HL-60/S4 treated with retinoic acid at 250 ng/mL for 4 days and 3 days (cell line): Measurements from ENCODE around the gene AP3B1.

Experiments used
- in situ Hi-C: fragments of 300-500 bp; cut with MboI; formaldehyde crosslinking; loops from 2 replicates; pipeline ENCODE4 v1.7.0; 2022; ENCODE audit warnings: low sequenced_read_pairs

The AP3B1 gene

GRCh38 chr5:78289911-78290310, 4.6 kb downstream of the AP3B1 start:
- in situ Hi-C loops = no loop called here

- in situ Hi-C loops = no loop called here
Measured at GRCh38 chr5:78288246-78288645, 6.3 kb downstream of the AP3B1 start.

- in situ Hi-C loops = no loop called here
Measured at GRCh38 chr5:78287833-78288232, 6.7 kb downstream of the AP3B1 start.

GRCh38 chr5:78287169-78287568, 7.3 kb downstream of the AP3B1 start:
- in situ Hi-C loops = no loop called here

- in situ Hi-C loops = no loop called here
Measured at GRCh38 chr5:78286290-78286689, 8.2 kb downstream of the AP3B1 start.

- in situ Hi-C loops = no loop called here
Measured at GRCh38 chr5:78283802-78284201, 10.7 kb downstream of the AP3B1 start.

- in situ Hi-C loops = no loop called here
Measured at GRCh38 chr5:78283105-78283504, 11.4 kb downstream of the AP3B1 start.

- in situ Hi-C loops = no loop called here
Measured at GRCh38 chr5:78280261-78280660, 14.2 kb downstream of the AP3B1 start.

- in situ Hi-C loops = no loop called here
Measured at GRCh38 chr5:78279194-78279593, 15.3 kb downstream of the AP3B1 start.

GRCh38 chr5:78277715-78278114, 16.8 kb downstream of the AP3B1 start:
- in situ Hi-C loops = no loop called here

GRCh38 chr5:78275998-78276543, 18.4 kb downstream of the AP3B1 start:
- in situ Hi-C loops = no loop called here

- in situ Hi-C loops = no loop called here
Measured at GRCh38 chr5:78274540-78275197, 19.8 kb downstream of the AP3B1 start.

- in situ Hi-C loops = no loop called here
Measured at GRCh38 chr5:78273436-78273835, 21.1 kb downstream of the AP3B1 start.

- in situ Hi-C loops = no loop called here
Measured at GRCh38 chr5:78271766-78272165, 22.7 kb downstream of the AP3B1 start.

GRCh38 chr5:78269088-78269703, 25.3 kb downstream of the AP3B1 start:
- in situ Hi-C loops = no loop called here

GRCh38 chr5:78268356-78268755, 26.1 kb downstream of the AP3B1 start:
- in situ Hi-C loops = no loop called here

GRCh38 chr5:78265163-78265562, 29.3 kb downstream of the AP3B1 start:
- in situ Hi-C loops = no loop called here

- in situ Hi-C loops = no loop called here
Measured at GRCh38 chr5:78264600-78264999, 29.9 kb downstream of the AP3B1 start.

GRCh38 chr5:78260771-78261170, 33.7 kb downstream of the AP3B1 start:
- in situ Hi-C loops = no loop called here

GRCh38 chr5:78253201-78253600, 41.3 kb downstream of the AP3B1 start:
- in situ Hi-C loops = no loop called here

GRCh38 chr5:78252715-78253114, 41.8 kb downstream of the AP3B1 start:
- in situ Hi-C loops = no loop called here

- in situ Hi-C loops = no loop called here
Measured at GRCh38 chr5:78251663-78252284, 42.7 kb downstream of the AP3B1 start.
